ENCODE data around the gene MYH10. TPM values are rescaled to one million over a fixed set of nuclear protein-coding genes. Genes with fewer than 3 reads are reported as not detected.
"Not testable (repeated sequence)": the region's sequence is repeated elsewhere in the genome, so short reads cannot be mapped to it uniquely, and the experiment has no call there.

MYH10 gene
- total RNA-seq = 118 TPM

- FAIRE-seq (no peak), DNase-seq (ENCODE audit: low spot score in 2 of 2) (no peak)
Measured at GRCh38 chr17:8630227-8630801, at the start of gene MYH10. TSS of gene MYH10 (minus strand) at chr17:8630725. CDS start at chr17:8623246, 7,479 bp downstream.

GRCh38 chr17:8679126-8679525 is 48.6 kb upstream of the MYH10 start:
- no peak for DNase-seq (ENCODE audit: low spot score in 2 of 2)
- no peak for FAIRE-seq

- DNase-seq (ENCODE audit: low spot score in 2 of 2) (no peak), FAIRE-seq (no peak)
Measured at GRCh38 chr17:8675306-8675705, 44.8 kb upstream of the MYH10 start.

GRCh38 chr17:8674344-8675305 is 44.1 kb upstream of the MYH10 start:
- DNase-seq (ENCODE audit: low spot score in 2 of 2) = no peak
- FAIRE-seq = no peak

GRCh38 chr17:8673612-8674011 is 43.1 kb upstream of the MYH10 start:
- FAIRE-seq (no peak), DNase-seq (ENCODE audit: low spot score in 2 of 2) (no peak)

GRCh38 chr17:8672326-8672725 is 41.8 kb upstream of the MYH10 start:
- no peak for DNase-seq (ENCODE audit: low spot score in 2 of 2)
- no peak for FAIRE-seq

- FAIRE-seq = no peak
Measured at GRCh38 chr17:8670421-8670820, 39.9 kb upstream of the MYH10 start.

GRCh38 chr17:8668176-8668740 is 37.7 kb upstream of the MYH10 start:
- DNase-seq (ENCODE audit: low spot score in 2 of 2) (no peak), FAIRE-seq (no peak)

More at GRCh38 chr17:8670421-8670820, 39.9 kb upstream of the MYH10 start:
- no peak for DNase-seq (ENCODE audit: low spot score in 2 of 2)

GRCh38 chr17:8667421-8667820 is 36.9 kb upstream of the MYH10 start:
- no peak for DNase-seq (ENCODE audit: low spot score in 2 of 2)
- no peak for FAIRE-seq

- no peak for FAIRE-seq
- DNase-seq (ENCODE audit: low spot score in 2 of 2) = no peak
Measured at GRCh38 chr17:8665684-8666083, 35.2 kb upstream of the MYH10 start.

GRCh38 chr17:8664456-8665126 is 34.1 kb upstream of the MYH10 start:
- no peak for DNase-seq (ENCODE audit: low spot score in 2 of 2)
- no peak for FAIRE-seq

- DNase-seq (ENCODE audit: low spot score in 2 of 2) (no peak), FAIRE-seq (no peak)
Measured at GRCh38 chr17:8662973-8663372, 32.4 kb upstream of the MYH10 start.

GRCh38 chr17:8662076-8662831 is 31.7 kb upstream of the MYH10 start:
- FAIRE-seq (no peak), DNase-seq (ENCODE audit: low spot score in 2 of 2) (no peak)

GRCh38 chr17:8660709-8661108 is 30.2 kb upstream of the MYH10 start:
- not testable (repeated sequence) for FAIRE-seq; DNase-seq (ENCODE audit: low spot score in 2 of 2)

- FAIRE-seq (no peak), DNase-seq (ENCODE audit: low spot score in 2 of 2) (no peak)
Measured at GRCh38 chr17:8659758-8660410, 29.4 kb upstream of the MYH10 start.

- FAIRE-seq (no peak), DNase-seq (ENCODE audit: low spot score in 2 of 2) (no peak)
Measured at GRCh38 chr17:8658810-8659209, 28.3 kb upstream of the MYH10 start.

- DNase-seq (ENCODE audit: low spot score in 2 of 2) = no peak
- no peak for FAIRE-seq
Measured at GRCh38 chr17:8656693-8657092, 26.2 kb upstream of the MYH10 start.

- DNase-seq (ENCODE audit: low spot score in 2 of 2) (no peak), FAIRE-seq (no peak)
Measured at GRCh38 chr17:8654822-8655221, 24.3 kb upstream of the MYH10 start.

GRCh38 chr17:8651013-8651412 is 20.5 kb upstream of the MYH10 start:
- DNase-seq (ENCODE audit: low spot score in 2 of 2) (no peak), FAIRE-seq (no peak)

- FAIRE-seq = no peak
Measured at GRCh38 chr17:8650119-8650499, 19.6 kb upstream of the MYH10 start.

More at GRCh38 chr17:8650119-8650499, 19.6 kb upstream of the MYH10 start:
- no peak for DNase-seq (ENCODE audit: low spot score in 2 of 2)

Measured in frontal cortex (tissue), 4 donors.